ENCODE results near the gene EFNA2. TPM values are rescaled to one million over a fixed set of nuclear protein-coding genes. Genes with fewer than 3 reads are reported as not detected.

Gene EFNA2
- total RNA-seq, 1 experiment from 2014 or later: 11.4 TPM

DNA sequence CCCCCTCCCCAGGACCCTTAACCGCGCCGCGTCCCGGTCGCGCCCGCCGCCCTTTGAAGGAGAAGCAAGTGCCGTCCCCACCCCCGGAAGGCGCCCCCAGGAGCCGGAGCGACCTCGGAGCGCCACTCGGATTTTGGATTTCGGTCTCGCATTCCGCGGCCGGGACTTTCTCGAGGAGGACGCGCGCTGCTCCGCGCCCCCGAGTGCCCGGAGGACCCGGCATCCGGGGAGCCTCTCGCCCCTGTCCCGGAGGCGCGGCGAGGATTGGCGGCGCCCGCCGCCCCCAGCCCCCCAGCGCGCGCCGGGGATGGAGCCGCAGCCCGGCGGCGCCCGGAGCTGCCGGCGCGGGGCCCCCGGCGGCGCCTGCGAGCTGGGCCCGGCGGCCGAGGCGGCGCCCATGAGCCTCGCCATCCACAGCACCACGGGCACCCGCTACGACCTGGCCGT, 35.7 kb upstream of the EFNA2 start:
- no peak for DNase-seq (ENCODE audit: low spot score)
- POLR2A ChIA-PET: no interaction called here

DNA sequence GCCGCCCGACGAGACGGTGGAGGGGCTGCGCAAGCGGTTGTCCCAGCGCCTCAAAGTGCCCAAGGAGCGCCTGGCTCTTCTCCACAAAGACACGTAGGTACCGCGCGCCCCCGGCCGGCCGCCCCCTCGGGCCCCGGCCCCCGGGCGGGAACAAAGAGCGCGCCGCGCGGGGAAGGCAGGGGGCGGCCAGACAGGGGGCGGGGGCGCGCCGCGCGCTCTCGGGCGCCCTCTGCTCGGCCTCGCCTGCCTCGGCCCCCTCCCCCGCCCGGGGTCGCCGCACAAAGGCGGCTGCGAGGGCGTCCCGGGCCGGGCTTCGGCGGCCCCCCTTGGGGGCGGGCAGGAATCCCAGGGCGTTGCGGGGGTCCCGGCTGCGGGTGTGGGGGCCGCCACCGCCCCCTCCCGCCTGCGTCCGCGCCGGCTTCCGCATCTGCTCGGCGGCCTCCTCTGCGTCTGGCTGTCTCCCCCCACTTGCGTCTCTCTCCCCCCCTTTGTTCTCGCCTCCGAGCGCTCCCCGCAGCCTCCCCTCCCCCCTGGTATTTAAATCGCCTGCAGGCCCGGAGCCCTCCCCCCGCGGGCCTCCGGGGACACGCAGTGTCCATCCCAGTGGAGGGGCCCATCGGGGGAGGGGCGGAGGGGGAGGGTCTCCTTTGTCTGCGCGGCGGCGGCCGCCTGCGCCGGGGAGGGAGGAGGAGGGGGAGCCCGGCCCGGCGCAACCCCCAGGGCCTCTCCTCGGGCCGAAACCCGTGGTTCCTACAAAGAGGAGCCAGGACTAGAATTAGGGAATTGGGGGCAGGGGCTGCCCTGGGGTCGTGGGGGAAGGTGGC, 35.0 kb upstream of the EFNA2 start:
- ChIA-PET CTCF (no interaction called here), POLR2A (interaction anchor here (1.2 kb wide), 1 partner anchor 16 kb away, joined by 5 read pairs; no protein-coding TSS in a partner anchor)
- no peaks in the 10 kb centered on the region for H3K27me3 Mint-ChIP-seq (ENCODE audit: low read depth)
- peak overlapping the region; percentile 81 for H3K4me3 Mint-ChIP-seq
- H3K27ac Mint-ChIP-seq: no peak overlapping the region
- no peaks in the 10 kb centered on the region for H3K9me3 Mint-ChIP-seq
- DNase-seq (ENCODE audit: low spot score): peak; percentile 79
- no peak for ATAC-seq
- TF ChIP-seq KAT7 (CRISPR knock-in tag; IDR thresholded peaks at IDR 0.05; ENCODE audit: borderline replicate concordance): 0 out of 2 replicates have a peak, but pooled peaks have one; percentile 77
- peak; percentile 56; the same call in 1 of the 2 replicates for TF ChIP-seq ELF4 (CRISPR knock-in tag; IDR thresholded peaks at IDR 0.05; ENCODE audit: low read depth)
- TF ChIP-seq, protein P1, sequence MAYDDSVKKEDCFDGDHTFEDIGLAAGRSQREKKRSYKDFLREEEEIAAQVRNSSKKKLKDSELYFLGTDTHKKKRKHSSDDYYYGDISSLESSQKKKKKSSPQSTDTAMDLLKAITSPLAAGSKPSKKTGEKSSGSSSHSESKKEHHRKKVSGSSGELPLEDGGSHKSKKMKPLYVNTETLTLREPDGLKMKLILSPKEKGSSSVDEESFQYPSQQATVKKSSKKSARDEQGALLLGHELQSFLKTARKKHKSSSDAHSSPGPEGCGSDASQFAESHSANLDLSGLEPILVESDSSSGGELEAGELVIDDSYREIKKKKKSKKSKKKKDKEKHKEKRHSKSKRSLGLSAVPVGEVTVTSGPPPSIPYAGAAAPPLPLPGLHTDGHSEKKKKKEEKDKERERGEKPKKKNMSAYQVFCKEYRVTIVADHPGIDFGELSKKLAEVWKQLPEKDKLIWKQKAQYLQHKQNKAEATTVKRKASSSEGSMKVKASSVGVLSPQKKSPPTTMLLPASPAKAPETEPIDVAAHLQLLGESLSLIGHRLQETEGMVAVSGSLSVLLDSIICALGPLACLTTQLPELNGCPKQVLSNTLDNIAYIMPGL (CRISPR knock-in tag; IDR thresholded peaks at IDR 0.05): peak; percentile 37; the same call in 1 of the 2 replicates
- TF ChIP-seq, protein P2, sequence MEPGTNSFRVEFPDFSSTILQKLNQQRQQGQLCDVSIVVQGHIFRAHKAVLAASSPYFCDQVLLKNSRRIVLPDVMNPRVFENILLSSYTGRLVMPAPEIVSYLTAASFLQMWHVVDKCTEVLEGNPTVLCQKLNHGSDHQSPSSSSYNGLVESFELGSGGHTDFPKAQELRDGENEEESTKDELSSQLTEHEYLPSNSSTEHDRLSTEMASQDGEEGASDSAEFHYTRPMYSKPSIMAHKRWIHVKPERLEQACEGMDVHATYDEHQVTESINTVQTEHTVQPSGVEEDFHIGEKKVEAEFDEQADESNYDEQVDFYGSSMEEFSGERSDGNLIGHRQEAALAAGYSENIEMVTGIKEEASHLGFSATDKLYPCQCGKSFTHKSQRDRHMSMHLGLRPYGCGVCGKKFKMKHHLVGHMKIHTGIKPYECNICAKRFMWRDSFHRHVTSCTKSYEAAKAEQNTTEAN (CRISPR knock-in tag; IDR thresholded peaks at IDR 0.05): no peak
- peak; percentile 49; the same call in 1 of the 2 replicates for TF ChIP-seq ZNF423 (CRISPR knock-in tag; IDR thresholded peaks at IDR 0.05)
- TF ChIP-seq, protein P3, sequence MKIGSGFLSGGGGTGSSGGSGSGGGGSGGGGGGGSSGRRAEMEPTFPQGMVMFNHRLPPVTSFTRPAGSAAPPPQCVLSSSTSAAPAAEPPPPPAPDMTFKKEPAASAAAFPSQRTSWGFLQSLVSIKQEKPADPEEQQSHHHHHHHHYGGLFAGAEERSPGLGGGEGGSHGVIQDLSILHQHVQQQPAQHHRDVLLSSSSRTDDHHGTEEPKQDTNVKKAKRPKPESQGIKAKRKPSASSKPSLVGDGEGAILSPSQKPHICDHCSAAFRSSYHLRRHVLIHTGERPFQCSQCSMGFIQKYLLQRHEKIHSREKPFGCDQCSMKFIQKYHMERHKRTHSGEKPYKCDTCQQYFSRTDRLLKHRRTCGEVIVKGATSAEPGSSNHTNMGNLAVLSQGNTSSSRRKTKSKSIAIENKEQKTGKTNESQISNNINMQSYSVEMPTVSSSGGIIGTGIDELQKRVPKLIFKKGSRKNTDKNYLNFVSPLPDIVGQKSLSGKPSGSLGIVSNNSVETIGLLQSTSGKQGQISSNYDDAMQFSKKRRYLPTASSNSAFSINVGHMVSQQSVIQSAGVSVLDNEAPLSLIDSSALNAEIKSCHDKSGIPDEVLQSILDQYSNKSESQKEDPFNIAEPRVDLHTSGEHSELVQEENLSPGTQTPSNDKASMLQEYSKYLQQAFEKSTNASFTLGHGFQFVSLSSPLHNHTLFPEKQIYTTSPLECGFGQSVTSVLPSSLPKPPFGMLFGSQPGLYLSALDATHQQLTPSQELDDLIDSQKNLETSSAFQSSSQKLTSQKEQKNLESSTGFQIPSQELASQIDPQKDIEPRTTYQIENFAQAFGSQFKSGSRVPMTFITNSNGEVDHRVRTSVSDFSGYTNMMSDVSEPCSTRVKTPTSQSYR (CRISPR knock-in tag; IDR thresholded peaks at IDR 0.05): peak; percentile 90
- TF ChIP-seq TCF7 (CRISPR knock-in tag; IDR thresholded peaks at IDR 0.05; ENCODE audit: low read depth): no peak
- TF ChIP-seq, protein P4, sequence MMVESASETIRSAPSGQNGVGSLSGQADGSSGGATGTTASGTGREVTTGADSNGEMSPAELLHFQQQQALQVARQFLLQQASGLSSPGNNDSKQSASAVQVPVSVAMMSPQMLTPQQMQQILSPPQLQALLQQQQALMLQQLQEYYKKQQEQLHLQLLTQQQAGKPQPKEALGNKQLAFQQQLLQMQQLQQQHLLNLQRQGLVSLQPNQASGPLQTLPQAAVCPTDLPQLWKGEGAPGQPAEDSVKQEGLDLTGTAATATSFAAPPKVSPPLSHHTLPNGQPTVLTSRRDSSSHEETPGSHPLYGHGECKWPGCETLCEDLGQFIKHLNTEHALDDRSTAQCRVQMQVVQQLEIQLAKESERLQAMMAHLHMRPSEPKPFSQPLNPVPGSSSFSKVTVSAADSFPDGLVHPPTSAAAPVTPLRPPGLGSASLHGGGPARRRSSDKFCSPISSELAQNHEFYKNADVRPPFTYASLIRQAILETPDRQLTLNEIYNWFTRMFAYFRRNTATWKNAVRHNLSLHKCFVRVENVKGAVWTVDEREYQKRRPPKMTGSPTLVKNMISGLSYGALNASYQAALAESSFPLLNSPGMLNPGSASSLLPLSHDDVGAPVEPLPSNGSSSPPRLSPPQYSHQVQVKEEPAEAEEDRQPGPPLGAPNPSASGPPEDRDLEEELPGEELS (CRISPR knock-in tag; IDR thresholded peaks at IDR 0.05): no peak
- H3K4me1 Mint-ChIP-seq: peaks cover 9% of the 10 kb centered on the region; the same call in 1 of the 2 replicates
- H3K36me3 Mint-ChIP-seq: peaks cover 21% of the 10 kb centered on the region

More for the DNA sequence above, 35.7 kb upstream of the EFNA2 start:
- Mint-ChIP-seq H3K36me3 (peaks cover 16% of the 10 kb centered on the region), H3K27ac (no peak overlapping the region), H3K27me3 (ENCODE audit: low read depth) (no peaks in the 10 kb centered on the region), H3K4me1 (peaks cover 9% of the 10 kb centered on the region; the same call in 1 of the 2 replicates), H3K9me3 (no peaks in the 10 kb centered on the region), H3K4me3 (peak overlapping the region; percentile 65)
- CTCF ChIA-PET: no interaction called here
- TF ChIP-seq CREM (CRISPR knock-in tag; IDR thresholded peaks at IDR 0.05): no peak
- TF ChIP-seq PRRX2 (CRISPR knock-in tag; IDR thresholded peaks at IDR 0.05): 0 out of 2 replicates have a peak, but pooled peaks have one; percentile 1
- peak; percentile 13; the same call in 1 of the 2 replicates for TF ChIP-seq JUN (CRISPR knock-in tag; IDR thresholded peaks at IDR 0.05)
- TF ChIP-seq, protein P5, sequence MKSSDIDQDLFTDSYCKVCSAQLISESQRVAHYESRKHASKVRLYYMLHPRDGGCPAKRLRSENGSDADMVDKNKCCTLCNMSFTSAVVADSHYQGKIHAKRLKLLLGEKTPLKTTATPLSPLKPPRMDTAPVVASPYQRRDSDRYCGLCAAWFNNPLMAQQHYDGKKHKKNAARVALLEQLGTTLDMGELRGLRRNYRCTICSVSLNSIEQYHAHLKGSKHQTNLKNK (CRISPR knock-in tag; IDR thresholded peaks at IDR 0.05): no peak
- no peak for ATAC-seq

Data from WTC11 (cell line).